DMS53 (cell line): ENCODE results near the gene UBR4.
A peak's percentile ranks its signal among the peaks of the same experiment; 100 is the strongest.
"Not testable (repeated sequence)": the region's sequence is repeated elsewhere in the genome, so short reads cannot be mapped to it uniquely, and the experiment has no call there.

Experiments used
- DNase-seq: peaks from one replicate; lab custom pipeline; 2025; lab: John Stamatoyannopoulos, UW

Gene UBR4

DNA sequence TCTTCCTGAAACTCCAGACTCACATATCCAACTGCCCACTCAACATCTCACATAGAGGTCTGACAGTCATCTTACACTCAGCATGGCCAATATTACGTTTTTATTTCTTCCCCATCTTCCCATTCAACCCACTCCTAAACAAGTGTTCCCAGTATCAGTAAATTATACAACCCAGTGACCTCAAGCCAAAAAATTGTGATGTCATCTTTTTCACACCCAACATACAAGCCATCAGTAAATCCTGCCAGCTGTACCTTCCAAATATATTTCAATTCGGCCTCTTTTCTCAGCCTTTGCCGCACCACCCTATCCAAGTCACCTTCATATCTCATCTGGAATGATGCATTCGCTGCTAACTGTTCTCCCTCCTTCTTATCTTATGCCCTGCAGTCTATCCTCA is 19.6 kb downstream of the UBR4 start:
- no peak for DNase-seq

DNA sequence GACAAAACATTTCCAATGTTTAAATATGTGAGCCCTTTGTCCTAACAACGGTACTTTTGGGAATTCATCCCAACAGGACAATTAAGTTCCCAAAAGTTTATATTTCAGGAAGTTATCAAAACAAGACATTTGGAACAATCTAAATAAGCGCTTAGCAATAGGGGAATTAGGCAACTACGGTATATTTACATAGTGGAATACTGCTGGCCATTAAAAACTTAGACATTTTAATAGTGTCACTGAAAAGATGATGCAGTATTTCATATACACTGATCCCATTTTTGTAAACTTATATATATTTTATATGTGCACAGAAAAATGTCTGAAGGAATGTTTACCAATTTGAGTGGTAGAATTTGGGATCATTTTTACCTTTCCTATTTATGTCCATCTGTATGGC is 20.8 kb downstream of the UBR4 start:
- no peak for DNase-seq

DNA sequence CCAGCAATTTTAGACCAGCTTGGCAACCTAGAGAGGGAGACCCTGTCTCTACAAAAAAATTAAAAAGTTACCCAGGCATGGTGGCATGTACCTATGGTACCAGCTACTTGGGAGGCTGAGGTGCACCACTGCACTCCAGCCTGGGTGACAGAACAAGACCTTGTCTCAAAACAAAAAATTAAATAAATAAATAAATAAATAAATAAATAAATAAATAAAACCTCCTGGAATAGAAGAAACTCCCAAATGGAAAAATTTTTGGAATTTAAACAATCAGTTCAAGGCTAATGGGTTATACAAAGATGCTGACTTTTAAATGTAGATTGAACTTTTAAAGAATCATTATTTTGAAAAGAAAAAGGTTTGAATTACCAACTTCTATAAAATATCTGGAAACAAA is 22.2 kb downstream of the UBR4 start:
- no peak for DNase-seq

DNA sequence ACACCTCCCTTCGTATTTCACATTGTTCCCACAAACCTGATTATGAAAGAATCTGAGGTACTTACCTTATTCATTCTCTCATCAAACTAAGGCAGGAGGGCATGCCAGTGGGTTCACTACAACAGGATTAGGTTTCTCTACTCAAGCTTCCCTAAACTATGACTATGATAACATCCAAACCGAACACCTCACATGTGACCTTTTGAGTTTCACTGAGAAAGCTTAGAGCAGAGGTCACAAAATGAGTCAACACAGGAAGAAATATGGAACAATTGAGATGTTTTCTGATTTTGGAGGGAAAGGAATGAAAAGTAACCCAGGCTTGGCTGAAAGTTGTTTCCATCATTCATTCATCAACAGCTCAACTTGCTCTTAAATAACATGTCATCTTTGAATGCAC is 24.1 kb downstream of the UBR4 start:
- DNase-seq: no peak

DNA sequence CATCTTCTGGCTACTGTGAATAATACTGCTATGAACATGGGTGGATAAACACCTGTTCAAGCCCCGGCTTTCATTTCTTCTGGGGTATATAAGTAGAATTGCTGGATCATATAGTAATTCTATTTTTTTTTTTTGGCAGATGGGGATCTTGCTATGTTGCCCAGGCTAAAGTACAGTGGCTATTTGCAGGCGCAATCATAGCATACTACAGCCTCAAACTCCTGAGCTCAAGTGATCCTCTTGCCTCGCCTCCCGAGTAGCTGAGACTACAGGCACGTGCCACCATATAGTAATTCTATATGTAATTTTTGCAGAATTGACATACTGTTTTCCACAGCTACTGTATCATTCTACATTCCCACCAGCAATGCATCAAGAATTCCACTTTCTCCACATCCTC is 27.8 kb downstream of the UBR4 start:
- DNase-seq: no peak

DNA sequence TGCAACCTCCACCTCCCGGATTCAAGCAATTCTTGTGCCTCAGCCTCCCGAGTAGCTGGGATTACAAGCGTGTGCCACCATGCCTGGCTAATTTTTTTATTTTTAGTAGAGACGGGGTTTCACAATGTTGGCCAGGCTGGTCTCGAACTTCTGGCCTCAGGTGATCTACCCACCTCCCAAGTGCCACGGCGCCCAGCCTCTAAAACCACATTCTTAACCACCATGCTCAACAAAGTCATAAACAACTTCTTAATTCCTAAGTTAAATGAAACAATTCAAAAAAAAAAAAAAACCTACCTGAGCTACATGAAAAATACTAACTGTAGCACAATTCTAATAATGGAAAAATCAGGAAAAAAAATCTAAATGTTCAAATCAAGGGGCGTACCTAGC is 29.8 kb downstream of the UBR4 start:
- DNase-seq: not testable (repeated sequence)

DNA sequence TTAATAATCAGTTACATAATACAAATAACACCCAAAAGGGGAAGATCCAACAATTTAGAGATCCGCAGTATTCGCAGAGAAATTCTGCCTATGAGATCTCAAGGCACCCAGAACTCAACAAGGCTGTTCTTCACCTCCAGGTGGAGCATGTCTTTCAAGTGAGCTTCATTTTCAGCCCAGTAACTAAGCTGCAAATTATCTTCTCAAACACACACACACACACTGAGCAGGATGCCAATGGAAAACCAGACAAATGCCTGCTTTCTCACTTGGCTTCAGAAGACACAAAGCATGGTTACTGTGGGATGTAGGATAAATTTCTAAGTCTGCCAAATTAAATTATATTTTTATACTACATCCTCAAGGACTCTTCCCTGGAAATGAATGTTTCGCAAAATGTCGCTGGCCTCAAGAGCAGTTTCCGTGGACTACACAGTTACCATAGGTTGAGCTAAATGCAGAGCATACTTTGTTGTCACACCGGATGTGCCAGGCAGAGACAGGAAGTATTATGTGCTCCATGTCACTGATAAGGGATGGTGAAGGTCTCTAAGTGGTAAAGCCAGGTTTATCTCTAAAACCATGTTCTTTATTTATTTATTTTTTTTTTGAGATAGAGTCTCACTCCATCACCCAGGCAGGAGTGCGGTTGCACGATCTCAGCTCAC is 30.3 kb downstream of the UBR4 start:
- DNase-seq: peak; percentile 52

DNA sequence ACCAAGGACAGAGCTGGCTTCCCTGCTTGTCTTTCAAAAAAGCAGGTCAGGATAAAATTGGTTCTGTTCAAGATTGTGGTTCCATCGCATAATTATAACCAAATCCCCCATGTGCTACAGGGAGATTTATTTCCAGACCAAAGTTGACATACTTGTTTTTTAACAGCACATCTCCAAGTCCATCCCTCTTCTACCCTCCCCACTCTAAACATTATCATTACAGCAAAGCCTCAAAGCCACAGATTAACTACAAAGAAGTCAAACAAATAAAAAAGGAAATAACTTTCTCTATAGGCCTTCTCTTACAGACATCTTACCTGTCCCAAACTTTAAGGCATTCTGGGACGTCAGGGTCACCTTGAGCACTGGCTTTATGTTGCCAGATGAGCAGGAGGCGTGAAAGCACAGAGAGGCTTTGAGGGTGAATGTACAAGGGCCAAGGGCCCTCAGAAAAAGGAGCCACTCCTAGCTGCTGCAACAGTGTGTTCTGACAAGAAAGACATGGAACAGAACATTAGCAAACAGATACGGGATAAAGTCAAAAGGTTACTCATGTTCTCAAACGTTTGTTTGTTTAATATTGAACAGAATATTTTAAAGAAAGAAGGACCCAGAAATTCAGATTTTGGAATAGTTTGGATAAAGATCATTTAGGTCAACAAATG is 31.2 kb downstream of the UBR4 start:
- no peak for DNase-seq

DNA sequence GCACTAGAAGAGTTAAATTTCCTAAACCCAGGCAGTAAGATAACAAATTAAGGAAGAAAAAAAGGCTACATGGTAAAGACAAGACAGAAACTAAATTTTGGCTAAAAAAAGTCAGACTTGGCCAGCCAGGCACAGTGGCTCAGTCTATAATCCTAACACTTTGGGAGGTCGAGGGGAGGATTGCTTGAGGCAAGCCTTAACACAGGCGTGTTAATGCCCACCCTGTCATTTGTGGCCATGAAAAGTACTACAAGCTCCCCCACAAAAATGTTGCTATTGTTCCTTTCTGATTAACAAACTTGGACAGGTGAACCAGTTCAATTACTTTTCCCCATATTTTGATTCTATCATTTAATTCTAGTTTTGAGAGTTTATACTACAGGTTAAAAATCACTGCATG is 32.3 kb downstream of the UBR4 start:
- DNase-seq: no peak

DNA sequence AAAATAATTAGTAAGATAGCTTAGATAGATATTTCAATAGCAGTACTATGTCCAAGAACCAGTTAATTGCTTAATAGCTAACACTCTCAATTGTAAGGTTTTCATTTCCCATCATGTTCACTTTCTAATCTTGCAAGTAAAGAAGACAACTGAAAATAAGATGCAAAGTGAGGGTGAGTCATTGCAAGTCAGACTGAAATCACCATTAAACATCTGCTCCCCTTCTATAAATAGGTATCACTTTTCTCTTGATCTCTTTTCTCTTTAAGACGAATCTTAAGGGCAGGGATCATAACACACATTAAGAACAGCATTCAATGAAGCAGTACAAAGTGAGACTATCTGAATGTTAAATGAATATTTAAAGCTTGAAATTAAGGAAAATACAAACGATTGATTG is 40.4 kb downstream of the UBR4 start:
- DNase-seq: no peak

DNA sequence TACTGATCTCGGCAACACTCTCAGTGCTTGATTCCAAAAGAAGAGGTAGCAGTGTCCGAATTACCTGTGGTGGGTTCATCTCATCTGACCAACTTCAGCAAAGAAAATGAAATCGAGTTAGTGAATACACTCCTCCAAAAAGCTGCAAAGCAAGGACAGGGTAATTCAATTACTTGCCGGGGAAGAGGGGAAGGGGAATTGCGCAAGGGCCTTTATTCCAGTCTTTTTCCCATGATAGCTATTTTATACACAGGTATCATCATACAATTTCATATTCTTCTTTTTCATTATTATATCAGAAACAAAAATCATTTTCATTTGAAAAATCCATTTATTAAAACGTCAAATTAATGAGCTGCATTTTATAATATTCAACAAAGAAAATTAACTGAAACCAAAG is 42.9 kb downstream of the UBR4 start:
- no peak for DNase-seq

DNA sequence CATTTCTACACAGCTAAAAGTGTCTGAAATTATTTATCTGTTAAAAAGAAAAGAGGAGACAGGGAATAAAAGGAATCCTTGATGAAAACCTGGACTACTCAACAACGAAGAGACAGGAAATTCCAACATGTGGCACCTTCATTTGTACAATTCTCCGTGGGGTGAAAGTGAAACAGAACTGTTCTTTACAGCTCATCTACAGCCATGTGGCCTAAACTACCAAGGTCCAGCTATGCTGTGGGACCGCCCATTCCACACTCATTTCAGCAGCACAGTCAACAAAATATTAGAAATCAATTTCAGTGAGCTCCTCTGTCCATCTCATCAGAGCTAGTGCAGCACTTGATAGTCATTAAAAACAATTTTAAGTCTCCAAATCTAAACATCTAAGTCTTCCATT is 44.0 kb downstream of the UBR4 start:
- DNase-seq: no peak

DNA sequence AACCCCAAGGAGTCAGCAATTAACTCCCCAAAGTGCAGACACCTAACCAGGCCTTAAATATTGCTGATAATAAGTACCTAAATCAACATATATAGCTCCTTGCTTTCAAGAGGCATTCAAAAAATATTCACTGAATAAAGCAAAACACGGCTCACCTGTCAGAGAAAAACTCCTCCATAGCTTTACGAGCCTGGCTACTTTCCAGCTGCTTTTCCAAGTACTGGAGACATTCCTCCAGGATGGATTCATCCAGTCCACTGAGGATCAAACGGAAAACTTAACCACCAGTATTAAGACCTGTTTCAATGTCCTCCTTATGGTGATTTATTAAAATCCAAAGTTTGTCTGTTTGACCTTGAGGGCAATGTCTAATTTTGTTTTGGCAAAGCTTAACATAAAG is 44.6 kb downstream of the UBR4 start:
- no peak for DNase-seq

DNA sequence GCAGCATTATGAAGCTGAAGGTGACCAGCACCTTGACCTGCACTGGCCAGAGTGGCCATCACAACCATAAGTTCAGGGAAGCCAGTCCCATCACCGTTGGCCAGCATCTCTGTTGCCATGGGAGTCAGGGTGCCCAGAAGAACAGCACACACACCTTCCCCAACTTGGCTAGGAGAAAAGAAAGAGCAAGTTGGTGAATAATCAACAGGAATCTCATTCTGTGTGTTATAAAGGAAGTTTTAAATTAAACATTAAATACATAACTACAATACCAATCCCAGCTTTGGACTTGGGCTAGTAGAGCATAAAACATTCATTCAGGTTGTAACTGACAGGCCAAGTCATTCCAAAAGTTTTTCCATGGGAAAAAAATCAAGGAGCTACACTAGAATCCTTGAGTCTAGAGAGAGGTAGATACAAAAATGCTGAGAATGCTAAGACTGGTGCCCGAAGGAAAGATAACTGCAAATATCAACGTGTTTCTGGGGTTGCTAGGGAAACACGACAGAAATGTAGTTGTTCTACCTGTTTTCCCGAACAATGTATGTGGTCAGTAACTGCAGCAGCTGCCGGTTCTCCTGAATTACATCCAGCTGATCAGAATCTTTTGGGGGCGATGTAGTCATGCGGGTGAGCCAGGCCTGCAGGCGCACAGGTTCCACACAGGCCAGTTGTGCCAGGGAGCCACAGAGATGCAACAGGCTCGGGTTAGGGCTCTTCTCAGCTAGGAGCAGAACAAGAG is 45.6 kb downstream of the UBR4 start:
- no peak for DNase-seq

DNA sequence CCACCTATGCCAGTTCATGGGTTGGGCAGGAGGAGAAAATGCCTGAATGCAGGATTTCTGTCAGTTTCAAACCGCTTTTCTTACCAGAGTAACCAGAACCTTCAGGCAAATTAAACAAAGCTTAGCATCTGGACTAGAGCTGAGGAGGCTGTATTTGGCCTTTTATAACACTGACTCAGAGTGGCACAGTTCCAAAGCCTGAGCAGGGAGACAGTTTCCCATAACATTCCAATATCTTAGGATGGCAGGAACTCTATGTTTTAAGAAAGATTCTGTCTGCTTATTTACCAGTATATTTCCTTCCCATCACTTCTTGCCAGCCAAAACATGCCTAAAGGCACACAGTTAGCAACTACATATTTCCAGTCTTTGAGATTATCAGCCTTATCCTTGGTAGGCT is 46.8 kb downstream of the UBR4 start:
- no peak for DNase-seq

DNA sequence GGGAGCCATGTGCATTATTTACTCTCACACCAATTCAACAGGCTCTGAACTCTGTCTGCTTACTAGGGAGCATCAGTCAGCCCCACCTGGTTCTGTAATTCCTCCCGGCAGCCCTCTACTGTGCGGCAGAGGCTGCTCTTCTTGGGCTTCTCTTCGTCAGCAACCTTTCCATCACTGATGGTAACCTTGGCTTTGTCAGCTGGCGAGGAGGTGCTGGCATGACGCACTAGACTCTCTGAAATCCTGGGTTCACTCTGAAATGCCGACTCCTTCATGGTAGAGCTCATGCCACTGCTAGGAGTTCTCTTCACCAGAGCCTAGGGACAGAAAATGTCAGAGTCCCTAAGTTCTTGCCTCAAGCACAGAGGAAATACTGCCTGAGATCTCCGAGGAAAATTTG is 49.2 kb downstream of the UBR4 start:
- no peak for DNase-seq

DNA sequence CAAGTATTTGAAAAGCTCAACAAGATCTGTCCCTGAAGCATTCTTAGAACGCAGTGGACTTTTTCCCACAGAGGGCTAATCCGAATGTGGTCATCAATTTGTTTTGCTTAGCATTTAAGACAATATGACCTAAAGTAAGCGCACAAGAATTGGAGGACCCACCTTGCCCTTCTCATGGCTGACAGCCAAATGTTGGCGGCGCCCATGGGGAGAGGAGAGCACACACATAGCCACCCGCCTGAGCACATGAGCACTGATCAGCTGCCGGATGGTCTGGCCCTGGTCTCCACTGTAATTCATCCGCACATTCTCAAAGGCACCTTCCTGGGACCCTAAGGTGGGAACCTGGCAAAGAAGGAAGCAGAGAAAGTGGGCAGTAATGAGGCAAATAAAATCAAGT is 52.4 kb downstream of the UBR4 start:
- DNase-seq: no peak

DNA sequence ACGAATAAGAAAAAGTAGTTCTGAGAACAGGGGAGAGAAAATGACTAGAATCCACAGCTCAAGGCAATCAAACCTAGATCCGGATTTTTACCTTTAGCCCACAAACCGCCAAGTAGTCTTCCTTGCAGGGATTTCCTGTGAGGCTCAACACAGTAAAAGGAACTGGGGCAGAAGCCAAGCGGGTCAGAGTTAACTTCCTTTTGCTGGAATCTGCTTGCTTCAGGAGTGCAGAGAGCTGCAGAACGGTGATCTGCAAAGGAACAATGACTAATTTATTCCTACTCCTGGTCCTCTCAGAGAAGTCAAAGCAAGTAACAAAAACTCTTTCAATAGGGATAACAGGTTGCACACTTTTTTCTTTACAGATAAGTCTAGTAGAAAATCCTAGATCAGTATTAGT is 53.4 kb downstream of the UBR4 start:
- DNase-seq: no peak

DNA sequence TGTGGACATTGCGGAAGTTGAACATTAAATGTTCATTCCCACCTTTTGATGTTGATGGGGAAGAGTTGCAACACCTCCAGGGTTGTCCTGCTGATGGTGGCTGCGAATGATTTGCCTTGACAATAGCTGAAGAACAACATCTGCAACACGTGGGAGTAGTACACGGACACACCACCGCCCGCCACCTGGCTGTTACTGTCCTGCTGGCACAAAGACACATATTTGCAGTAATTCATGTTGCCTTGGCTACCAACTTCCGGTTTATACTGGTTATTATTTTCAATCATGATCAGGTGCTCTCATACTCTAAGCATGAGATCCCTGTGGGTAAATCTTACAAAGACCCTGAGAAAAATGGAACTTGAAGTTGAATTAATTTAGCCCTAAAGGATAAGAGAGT is 55.2 kb downstream of the UBR4 start:
- peak; percentile 88 for DNase-seq

DNA sequence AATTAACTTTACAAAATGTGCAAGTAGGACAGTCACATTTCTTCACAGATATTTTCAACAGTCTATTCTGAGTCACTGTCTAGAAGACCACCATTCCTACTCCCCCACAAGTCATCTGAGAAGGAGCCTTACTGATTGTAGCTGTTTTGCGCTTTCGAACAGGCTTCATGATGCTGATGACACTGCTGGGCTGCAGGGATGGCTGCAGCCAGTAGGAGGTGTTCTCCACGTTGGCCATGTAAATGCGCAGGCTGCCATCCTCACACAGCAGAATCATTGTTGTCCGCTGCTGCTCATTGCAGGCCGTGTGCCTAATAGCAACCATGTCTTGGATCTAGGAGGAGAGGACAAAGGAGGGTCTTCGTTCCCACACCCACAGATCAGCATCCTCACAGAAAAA is 56.9 kb downstream of the UBR4 start:
- DNase-seq: no peak

DNA sequence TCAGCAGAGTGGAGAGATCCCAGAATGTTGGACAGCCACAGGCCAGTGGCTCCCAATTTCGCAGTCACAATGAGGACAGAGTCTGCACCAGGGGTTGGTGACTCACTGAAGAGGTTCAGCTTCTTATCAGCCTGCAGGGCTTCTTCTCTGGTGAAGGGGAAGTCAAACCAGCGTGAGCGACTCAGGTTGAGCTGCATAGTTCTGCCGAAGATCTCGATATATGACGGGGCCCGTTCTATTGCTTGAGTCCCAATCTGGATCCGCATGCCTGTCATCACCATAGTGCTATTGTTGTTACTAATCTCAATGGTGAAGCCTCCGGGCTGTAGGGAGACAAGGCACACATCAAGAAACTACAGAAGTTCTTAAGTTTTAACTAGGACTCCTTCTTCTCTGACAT is 58.5 kb downstream of the UBR4 start:
- DNase-seq: no peak

DNA sequence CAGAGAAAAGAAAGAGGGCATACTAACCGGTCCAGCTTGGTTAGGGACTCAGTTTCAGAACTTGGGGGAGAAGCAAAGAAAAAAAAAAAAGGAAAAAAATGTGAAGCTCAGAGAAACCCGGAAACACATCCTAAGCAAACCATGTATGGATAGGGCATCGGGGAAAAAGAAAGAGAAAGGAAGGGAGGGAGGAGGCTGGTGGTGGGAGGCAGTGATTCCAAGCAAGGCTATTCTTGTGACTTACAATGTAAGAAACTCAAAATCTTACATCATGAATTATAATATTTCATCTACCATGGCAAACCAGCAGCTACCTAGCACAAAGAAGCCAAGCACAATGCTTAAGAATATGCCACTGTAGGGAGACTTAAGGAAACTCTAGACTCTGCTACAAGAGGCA is 60.3 kb downstream of the UBR4 start:
- no peak for DNase-seq

DNA sequence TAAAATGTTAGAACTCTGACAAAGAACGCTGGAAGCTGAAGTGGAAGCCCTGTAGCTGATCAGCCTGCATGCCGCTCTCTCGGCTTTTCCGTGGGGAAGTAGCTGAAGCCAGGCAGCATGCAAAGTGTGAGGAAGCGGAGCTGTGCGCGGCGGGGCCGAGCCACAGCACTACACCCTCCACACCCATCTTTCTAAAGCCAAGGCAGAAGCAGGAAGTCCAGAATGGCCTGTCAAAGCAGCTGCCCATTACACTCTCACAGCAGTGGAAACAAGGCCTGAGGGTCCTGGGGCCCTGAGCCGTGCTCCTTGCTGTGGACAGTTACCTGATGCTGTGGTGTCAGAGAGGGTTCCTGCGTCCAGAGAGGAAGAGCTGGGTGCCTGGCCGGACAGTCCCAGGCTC is 69.6 kb downstream of the UBR4 start:
- peak; percentile 39 for DNase-seq

DNA sequence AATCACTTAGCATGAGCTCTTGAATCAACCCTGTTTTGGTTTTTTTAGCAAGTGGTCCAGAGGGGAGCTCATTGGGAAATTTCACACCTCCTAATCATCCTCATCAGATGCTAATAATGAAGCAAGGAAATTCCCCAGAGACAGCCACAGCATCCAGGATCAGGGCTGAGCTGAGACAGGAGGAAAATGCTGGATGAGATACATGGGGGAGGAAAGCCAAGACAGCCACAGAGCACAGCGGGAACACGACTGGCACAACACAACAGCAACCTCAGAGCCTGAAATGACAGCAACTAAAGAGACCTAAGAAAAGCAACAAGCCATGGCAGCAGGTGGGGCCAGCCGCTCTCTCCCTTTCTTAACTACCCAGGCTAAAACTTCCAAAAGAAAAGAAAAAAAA is 70.4 kb downstream of the UBR4 start:
- peak; percentile 21 for DNase-seq
